PFSK-1 (cell line): ENCODE data around the gene POU5F2.

Source experiments
- POLR2AphosphoS5 ChIP-seq: IDR thresholded peaks from 2 replicates; pipeline ENCODE4 v1.6.1; 2012; ENCODE audit warnings: low read depth, mild to moderate bottlenecking, control low read depth, low read length, moderate library complexity
- SIN3A ChIP-seq: IDR thresholded peaks from 2 replicates; pipeline ENCODE4 v1.6.1; 2012; ENCODE audit warnings: mild to moderate bottlenecking, low read length, moderate library complexity, borderline replicate concordance; ENCODE audit not compliant: insufficient read depth
- TF ChIP-seq, protein P1 (sequence below), 2 experiments: IDR thresholded peaks; 2 replicates each; pipeline versions ENCODE4 v1.6.1 to v1.8.0; 2011 to 2012; ENCODE audit warnings: low read depth in 2 of 2, low read length in 2 of 2, control low read depth in 1 of 2, inconsistent platforms in 1 of 2, mild to moderate bottlenecking in 1 of 2, moderate library complexity in 1 of 2; ENCODE audit not compliant: insufficient read depth in 1 of 2

GRCh38 chr5:93715761-93716160 lies 25.6 kb downstream of the POU5F2 start:
- no peak for TF ChIP-seq SIN3A
- no peak for TF ChIP-seq POLR2AphosphoS5
- TF ChIP-seq, protein P1, sequence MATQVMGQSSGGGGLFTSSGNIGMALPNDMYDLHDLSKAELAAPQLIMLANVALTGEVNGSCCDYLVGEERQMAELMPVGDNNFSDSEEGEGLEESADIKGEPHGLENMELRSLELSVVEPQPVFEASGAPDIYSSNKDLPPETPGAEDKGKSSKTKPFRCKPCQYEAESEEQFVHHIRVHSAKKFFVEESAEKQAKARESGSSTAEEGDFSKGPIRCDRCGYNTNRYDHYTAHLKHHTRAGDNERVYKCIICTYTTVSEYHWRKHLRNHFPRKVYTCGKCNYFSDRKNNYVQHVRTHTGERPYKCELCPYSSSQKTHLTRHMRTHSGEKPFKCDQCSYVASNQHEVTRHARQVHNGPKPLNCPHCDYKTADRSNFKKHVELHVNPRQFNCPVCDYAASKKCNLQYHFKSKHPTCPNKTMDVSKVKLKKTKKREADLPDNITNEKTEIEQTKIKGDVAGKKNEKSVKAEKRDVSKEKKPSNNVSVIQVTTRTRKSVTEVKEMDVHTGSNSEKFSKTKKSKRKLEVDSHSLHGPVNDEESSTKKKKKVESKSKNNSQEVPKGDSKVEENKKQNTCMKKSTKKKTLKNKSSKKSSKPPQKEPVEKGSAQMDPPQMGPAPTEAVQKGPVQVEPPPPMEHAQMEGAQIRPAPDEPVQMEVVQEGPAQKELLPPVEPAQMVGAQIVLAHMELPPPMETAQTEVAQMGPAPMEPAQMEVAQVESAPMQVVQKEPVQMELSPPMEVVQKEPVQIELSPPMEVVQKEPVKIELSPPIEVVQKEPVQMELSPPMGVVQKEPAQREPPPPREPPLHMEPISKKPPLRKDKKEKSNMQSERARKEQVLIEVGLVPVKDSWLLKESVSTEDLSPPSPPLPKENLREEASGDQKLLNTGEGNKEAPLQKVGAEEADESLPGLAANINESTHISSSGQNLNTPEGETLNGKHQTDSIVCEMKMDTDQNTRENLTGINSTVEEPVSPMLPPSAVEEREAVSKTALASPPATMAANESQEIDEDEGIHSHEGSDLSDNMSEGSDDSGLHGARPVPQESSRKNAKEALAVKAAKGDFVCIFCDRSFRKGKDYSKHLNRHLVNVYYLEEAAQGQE (IDR thresholded peaks at IDR 0.05; ENCODE audit: insufficient read depth in 1 of 2, low read depth in 2 of 2, low read length in 2 of 2) = no peak
